IPS-11a (cell line): ENCODE results near the gene DNAJC24.
"Not testable (repeated sequence)": the region's sequence is repeated elsewhere in the genome, so short reads cannot be mapped to it uniquely, and the experiment has no call there.

Experiments
- H3K4me3 ChIP-seq: one replicate; pipeline ENCODE4 v1.5.1; 2013; ENCODE audit warnings: low read depth, low read length, control low read depth

The DNAJC24 gene

GRCh38 chr11:31369348-31370329, at the start of gene DNAJC24, which contains the start of gene DCDC1:
TSS of gene DNAJC24 (plus strand) at chr11:31369860. CDS start at chr11:31370749, 889 bp downstream.
TSS of gene DCDC1 (minus strand) at chr11:31369739. CDS start at chr11:31328280, 41,459 bp downstream.
- H3K4me3 ChIP-seq, result peak within 1 kb of the TSS; percentile 91

DNA sequence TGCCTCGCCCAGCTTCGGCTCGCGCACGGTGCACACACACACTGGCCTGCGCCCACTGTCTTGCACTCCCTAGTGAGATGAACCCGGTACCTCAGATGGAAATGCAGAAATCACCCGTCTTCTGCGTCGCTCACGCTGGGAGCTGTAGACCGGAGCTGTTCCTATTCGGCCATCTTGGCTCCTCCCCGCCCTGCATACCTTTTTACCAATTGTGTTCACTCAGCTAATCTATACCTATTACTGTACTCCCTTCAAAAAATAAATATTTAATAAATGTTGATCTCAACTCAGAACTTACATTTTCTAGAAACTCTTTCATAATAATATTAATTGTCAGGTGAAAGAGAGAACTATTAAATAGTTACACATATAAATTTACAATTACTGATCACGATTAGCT, 48.2 kb upstream of the DNAJC24 start:
- H3K4me3 ChIP-seq, result not testable (repeated sequence)

DNA sequence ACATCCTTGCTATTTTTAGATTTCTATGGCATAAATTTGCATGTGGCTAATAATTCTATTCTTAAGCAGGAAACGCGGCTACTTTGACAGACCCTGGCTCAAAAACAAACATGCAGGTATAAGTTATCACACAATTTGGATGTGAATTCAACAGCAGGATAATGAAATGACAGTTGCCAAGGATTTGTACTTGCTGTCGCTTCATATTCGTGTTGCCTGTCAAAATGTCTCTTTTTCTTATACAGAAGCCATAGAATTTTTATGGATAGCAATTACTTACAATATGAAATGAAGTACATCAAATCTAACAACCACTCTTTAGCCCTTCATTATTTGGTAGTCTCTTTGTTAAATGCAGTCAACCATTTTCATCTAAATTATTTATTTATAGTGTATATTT, 46.5 kb upstream of the DNAJC24 start:
- H3K4me3 ChIP-seq, result no peak overlapping the region

GRCh38 chr11:31325160-31325559, 44.5 kb upstream of the DNAJC24 start:
- H3K4me3 ChIP-seq, result no peak overlapping the region

- no peak overlapping the region for H3K4me3 ChIP-seq
These were observed 43.1 kb upstream of the DNAJC24 start for GRCh38 chr11:31326470-31327148.

DNA sequence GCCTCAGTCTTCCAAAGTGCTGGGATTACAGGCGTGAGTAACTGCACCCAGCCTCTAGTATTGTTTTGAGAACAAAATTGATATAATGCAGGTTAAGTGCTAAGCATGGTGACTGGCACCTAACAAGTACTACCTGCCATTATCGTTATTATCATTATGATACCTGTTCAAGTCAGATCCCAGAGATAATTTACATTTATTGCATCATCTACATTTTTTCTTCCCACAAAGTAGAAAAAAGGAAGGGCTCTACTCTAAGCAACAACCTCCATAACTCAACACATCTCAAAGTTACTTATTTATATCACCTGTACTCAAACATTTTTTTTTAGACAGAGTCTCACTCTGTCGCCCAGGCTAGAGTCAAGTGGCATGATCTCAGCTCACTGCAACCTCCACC, 42.2 kb upstream of the DNAJC24 start:
- no peak overlapping the region for H3K4me3 ChIP-seq

- H3K4me3 ChIP-seq, result no peak overlapping the region
These were observed 41.0 kb upstream of the DNAJC24 start for GRCh38 chr11:31328697-31329096.

DNA sequence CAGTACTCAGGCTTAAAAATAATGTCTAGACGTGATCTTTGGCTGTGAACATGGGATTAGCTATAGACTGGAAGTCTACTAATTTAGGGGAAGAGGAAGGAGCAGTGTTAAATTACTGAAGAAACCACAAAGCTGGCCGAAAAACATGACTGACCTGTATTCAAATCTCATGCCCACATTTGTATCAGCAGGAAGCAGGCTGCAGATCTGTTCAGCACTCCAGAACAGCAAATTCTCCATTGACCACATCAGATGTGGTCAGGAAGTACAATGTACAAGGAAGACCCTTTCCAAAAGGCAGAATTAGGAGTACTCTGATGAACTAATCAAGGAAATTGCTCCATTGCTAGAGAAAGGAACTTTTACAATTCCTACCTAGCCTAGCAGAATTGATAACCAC, 31.9 kb upstream of the DNAJC24 start:
- no peak overlapping the region for H3K4me3 ChIP-seq

- H3K4me3 ChIP-seq, result no peak overlapping the region
These were observed 28.6 kb upstream of the DNAJC24 start for GRCh38 chr11:31340903-31341572.

GRCh38 chr11:31351168-31351567, 18.5 kb upstream of the DNAJC24 start:
- H3K4me3 ChIP-seq, result no peak overlapping the region

DNA sequence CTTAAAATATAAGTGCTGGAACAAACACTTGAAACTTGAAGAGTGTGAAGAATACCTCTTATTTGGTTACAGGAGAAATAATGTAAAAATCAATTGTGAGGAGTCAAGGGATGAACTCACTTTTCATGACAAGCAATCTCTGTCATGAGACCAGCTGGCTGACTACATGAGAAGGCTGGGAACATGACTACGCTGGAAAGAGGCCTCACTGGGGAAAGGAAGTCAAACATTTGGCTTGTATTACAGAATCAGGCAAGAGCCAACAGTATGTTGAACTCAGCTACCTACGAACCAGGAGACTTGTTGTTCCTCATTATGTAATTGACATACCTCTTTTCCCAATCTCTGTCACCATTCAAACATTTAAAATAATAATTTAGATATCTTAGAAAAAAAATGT, 14.5 kb upstream of the DNAJC24 start:
- no peak overlapping the region for H3K4me3 ChIP-seq

DNA sequence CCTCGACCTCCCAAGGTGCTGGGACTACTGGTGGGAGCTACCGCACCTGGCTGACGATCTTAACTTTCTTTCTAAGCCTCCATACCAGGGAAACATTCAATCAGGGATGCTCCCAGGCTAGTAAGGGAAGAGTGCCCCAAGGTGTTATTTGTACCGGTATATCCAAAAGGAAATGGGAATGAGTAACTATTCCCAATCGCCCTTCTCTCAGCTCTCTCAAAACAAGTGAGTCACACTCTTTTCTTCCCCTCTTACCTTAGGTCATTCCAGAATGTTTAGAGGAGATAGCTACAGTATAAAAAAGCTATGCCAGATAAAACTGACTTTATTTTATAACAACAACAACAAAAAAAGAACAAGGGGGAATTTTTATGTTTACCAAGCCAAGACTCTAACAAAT, 13.8 kb upstream of the DNAJC24 start:
- H3K4me3 ChIP-seq, result no peak overlapping the region

- no peak overlapping the region for H3K4me3 ChIP-seq
These were observed 7.9 kb upstream of the DNAJC24 start for GRCh38 chr11:31361743-31362142.

DNA sequence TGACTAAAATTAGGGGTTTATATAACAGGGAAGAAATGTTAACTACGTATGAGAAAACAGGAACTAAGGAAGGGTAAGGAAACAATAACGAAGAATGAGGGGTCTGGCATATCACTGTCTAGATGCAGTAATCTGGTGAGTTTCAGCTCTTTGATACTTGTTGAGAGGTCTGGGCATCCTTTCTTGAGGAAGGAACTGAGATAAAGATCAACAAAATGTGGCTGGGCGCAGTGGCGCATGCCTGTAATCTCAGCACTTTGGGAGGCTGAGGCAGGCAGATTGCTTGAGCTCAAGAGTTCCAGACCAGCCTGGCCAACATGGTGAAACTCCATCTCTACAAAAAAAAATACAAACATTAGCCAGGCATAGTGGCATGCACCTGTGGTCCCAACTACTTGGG, 2.9 kb upstream of the DNAJC24 start:
- H3K4me3 ChIP-seq, result no peak overlapping the region

DNA sequence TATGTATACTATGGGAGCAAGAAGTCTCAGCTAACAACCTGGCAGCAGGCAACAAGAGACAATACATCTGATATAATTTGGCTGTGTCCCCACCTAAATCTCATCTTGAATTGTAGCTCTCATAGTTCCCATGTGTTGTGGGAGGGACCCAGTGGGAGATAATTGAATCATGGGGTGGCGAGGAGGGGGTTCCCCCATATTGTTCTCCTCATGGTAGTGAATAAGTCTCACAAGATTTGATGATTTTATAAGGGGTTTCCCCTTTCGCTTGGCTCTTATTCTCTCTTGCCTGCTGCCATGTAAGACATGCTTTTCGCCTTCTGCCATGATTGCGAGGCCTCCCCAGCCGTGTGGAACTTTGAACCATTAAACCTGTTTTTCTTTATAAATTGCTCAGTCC, 6.2 kb downstream of the DNAJC24 start:
- no peak overlapping the region for H3K4me3 ChIP-seq

DNA sequence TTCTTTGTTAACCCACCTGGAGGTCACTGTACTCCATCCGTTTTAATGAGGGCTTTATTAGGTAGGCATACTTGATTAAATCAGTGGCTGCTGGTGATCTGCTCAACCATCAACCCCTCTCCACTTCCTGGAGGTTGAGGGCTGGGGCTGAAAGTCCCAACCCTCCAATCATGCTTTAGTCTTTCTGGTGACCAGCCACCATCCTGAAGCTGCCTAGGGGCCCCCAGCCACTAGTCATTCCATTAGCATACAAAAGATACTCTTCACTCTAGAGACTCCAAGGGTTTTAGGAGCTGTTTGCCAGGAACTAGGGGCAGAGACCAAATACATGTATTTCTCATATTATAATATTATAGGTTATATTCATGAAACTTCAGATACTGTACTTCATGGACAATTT, 13.5 kb downstream of the DNAJC24 start:
- no peak overlapping the region for H3K4me3 ChIP-seq

- H3K4me3 ChIP-seq, result no peak overlapping the region
These were observed 17.7 kb downstream of the DNAJC24 start for GRCh38 chr11:31387379-31387778.

DNA sequence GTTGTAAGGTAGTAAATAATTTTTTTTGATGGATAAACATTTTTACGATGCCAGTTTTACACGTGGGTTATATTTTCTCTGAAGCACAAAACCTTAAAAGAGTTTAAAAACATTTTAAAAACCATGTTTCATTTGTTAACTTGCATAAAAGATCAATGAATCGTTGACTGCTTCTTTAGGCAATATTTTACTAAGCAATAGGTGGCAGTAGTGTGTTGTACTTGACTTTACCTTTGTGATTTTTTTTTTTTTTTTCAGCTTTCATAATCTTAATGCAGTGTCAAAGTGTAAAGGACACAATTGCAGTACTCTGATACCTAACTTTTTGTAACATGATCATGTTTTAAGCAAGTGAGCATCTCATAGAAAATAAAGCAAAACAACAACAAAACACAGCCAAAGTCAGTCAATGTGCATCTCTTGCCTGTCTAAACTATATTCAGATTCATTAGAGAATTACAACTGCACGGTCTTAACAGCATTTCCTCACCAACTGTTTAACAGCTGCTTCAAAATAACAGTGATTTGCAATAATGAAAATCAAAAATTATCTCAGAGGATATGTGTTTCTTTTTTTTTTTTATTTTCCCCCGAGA, 27.7 kb downstream of the DNAJC24 start:
- no peak overlapping the region for H3K4me3 ChIP-seq

GRCh38 chr11:31404614-31405013, 35.0 kb downstream of the DNAJC24 start:
- H3K4me3 ChIP-seq, result no peak overlapping the region

- no peak overlapping the region for H3K4me3 ChIP-seq
These were observed 38.5 kb downstream of the DNAJC24 start for GRCh38 chr11:31408201-31408600.

DNA sequence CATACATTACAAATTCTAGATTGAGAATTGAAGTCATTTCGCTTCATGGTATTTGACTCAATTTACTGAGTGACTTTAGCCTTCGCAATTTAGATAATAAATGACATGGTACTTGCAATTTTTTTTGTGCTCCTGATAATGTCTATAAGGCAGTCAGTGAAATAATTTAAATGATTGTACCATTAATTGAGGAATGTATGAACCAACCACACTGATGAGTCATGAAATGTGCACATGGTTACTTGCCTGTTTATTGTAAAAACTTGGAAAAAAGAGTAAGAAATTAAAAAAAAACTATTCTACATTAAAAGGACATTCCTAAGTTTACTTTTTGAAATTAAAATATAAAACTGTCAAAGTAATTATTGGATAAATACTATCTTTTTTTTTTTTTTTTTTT, 43.3 kb downstream of the DNAJC24 start:
- H3K4me3 ChIP-seq, result no peak overlapping the region
